MM.1S (cell line): Measurements from ENCODE around the gene ADAMTSL1.

Experiments used
- DNase-seq: peaks from one replicate; pipeline ENCODE4 v3.0.0-alpha.2; 2015
- H2AFZ ChIP-seq: fragments of 300-600 bp; sonication (generic); 2 replicates; pipeline ENCODE4 v1.6.0; 2016; ENCODE audit warnings: antibody characterized with exemption, low read length
- H3F3A ChIP-seq: fragments of 300-600 bp; sonication (generic); 2 replicates; pipeline ENCODE4 v1.6.1; 2016; ENCODE audit warnings: mild to moderate bottlenecking, antibody characterized with exemption, low read length, moderate library complexity, mixed read lengths; ENCODE audit not compliant: insufficient read depth
- H3K27ac ChIP-seq: fragments of 300-600 bp; sonication (generic); 2 replicates; pipeline ENCODE4 v1.5.1; 2016; ENCODE audit warnings: mild to moderate bottlenecking, low read length
- H3K27me3 ChIP-seq: fragments of 300-600 bp; sonication (generic); replicated peaks from 2 replicates; pipeline ENCODE4 v1.6.0; 2016; ENCODE audit warnings: low read length; ENCODE audit not compliant: insufficient read depth
- H3K36me3 ChIP-seq: fragments of 300-600 bp; sonication (generic); replicated peaks from 2 replicates; pipeline ENCODE4 v1.6.1; 2016; ENCODE audit warnings: mild to moderate bottlenecking, low read length, mixed read lengths; ENCODE audit not compliant: insufficient read depth
- H3K4me1 ChIP-seq: fragments of 300-600 bp; sonication (generic); 2 replicates; pipeline ENCODE4 v1.6.1; 2016; ENCODE audit warnings: low read length, mixed read lengths
- H3K4me2 ChIP-seq: fragments of 300-600 bp; sonication (generic); 2 replicates; pipeline ENCODE4 v1.6.0; 2016; ENCODE audit warnings: low read depth, low read length
- H3K4me3 ChIP-seq: fragments of 300-600 bp; sonication (generic); 2 replicates; pipeline ENCODE4 v1.5.1; 2016; ENCODE audit warnings: low read length, mixed read lengths
- H3K79me2 ChIP-seq: fragments of 300-600 bp; sonication (generic); 2 replicates; pipeline ENCODE4 v1.6.1; 2016; ENCODE audit warnings: mixed run types, low read length, mixed read lengths
- H3K9ac ChIP-seq: fragments of 300-600 bp; sonication (generic); 2 replicates; pipeline ENCODE4 v1.6.1; 2016; ENCODE audit warnings: low read length, mixed read lengths
- H3K9me2 ChIP-seq: fragments of 300-600 bp; sonication (generic); replicated peaks from 2 replicates; pipeline ENCODE4 v1.6.1; 2016; ENCODE audit warnings: mild to moderate bottlenecking, low read length, mixed read lengths; ENCODE audit not compliant: insufficient read depth
- H3K9me3 ChIP-seq: fragments of 300-600 bp; sonication (generic); replicated peaks from 2 replicates; pipeline ENCODE4 v1.6.1; 2016; ENCODE audit warnings: mild to moderate bottlenecking, low read length, mixed read lengths; ENCODE audit not compliant: insufficient read depth
- H4K20me1 ChIP-seq: fragments of 300-600 bp; sonication (generic); 2 replicates; pipeline ENCODE4 v1.6.1; 2016; ENCODE audit warnings: mild to moderate bottlenecking, low read length, moderate library complexity, mixed read lengths; ENCODE audit not compliant: insufficient read depth
- CTCF ChIP-seq: fragments of 300-600 bp; sonication (generic); IDR thresholded peaks from 2 replicates; pipeline ENCODE4 v1.5.1; 2016; ENCODE audit warnings: antibody characterized with exemption, low read length, mixed read lengths
- EZH2 ChIP-seq: fragments of 300-600 bp; sonication (generic); optimal IDR thresholded peaks from 2 replicates; pipeline ENCODE3; 2017; ENCODE audit warnings: low read depth, mild to moderate bottlenecking, antibody characterized with exemption, low read length, mixed read lengths
- EZH2phosphoT487 ChIP-seq: fragments of 300-600 bp; sonication (generic); IDR thresholded peaks from 2 replicates; pipeline ENCODE4 v1.6.1; 2018; ENCODE audit warnings: antibody characterized with exemption, low read length

ADAMTSL1 gene

GRCh38 chr9:18935541-18935940 is 461.6 kb downstream of the ADAMTSL1 start:
- TF ChIP-seq EZH2phosphoT487 (no peak), EZH2 (no peak), CTCF (no peak)
- no peaks in the 10 kb centered on the region for H3K36me3 ChIP-seq

GRCh38 chr9:18936094-18936871 is 462.3 kb downstream of the ADAMTSL1 start:
- Histone ChIP-seq H4K20me1 (no peaks in the 10 kb centered on the region), H3K4me1 (no peaks in the 10 kb centered on the region), H3F3A (no peaks in the 10 kb centered on the region), H3K27me3 (no peaks in the 10 kb centered on the region), H3K9ac (no peak overlapping the region), H3K9me3 (no peaks in the 10 kb centered on the region), H3K4me2 (no peak overlapping the region), H3K79me2 (no peaks in the 10 kb centered on the region), H3K9me2 (no peaks in the 10 kb centered on the region), H3K36me3 (no peaks in the 10 kb centered on the region), H2AFZ (no peak overlapping the region), H3K4me3 (no peak overlapping the region), H3K27ac (no peak overlapping the region)
- no peak for DNase-seq
- TF ChIP-seq CTCF, result no peak
- TF ChIP-seq EZH2, result no peak
- no peak for TF ChIP-seq EZH2phosphoT487

More at GRCh38 chr9:18935541-18935940, 461.6 kb downstream of the ADAMTSL1 start:
- no peak overlapping the region for H3K27ac ChIP-seq
- no peaks in the 10 kb centered on the region for H3F3A ChIP-seq
- no peaks in the 10 kb centered on the region for H3K27me3 ChIP-seq
- no peak overlapping the region for H3K4me2 ChIP-seq
- no peak overlapping the region for H3K4me3 ChIP-seq
- no peaks in the 10 kb centered on the region for H4K20me1 ChIP-seq
- H3K9ac ChIP-seq, result no peak overlapping the region
- no peak for DNase-seq
- H3K9me2 ChIP-seq, result no peaks in the 10 kb centered on the region
- H2AFZ ChIP-seq, result no peak overlapping the region
- no peaks in the 10 kb centered on the region for H3K79me2 ChIP-seq
- no peaks in the 10 kb centered on the region for H3K9me3 ChIP-seq
- H3K4me1 ChIP-seq, result no peaks in the 10 kb centered on the region

GRCh38 chr9:18939943-18940342 is 466.0 kb downstream of the ADAMTSL1 start:
- Histone ChIP-seq H3K4me3 (no peak overlapping the region), H3K9ac (no peak overlapping the region), H3K4me1 (no peaks in the 10 kb centered on the region), H3K9me3 (no peaks in the 10 kb centered on the region), H3K27ac (no peak overlapping the region), H3K27me3 (no peaks in the 10 kb centered on the region), H3F3A (no peaks in the 10 kb centered on the region), H3K79me2 (no peaks in the 10 kb centered on the region), H3K4me2 (no peak overlapping the region), H3K9me2 (no peaks in the 10 kb centered on the region), H3K36me3 (no peaks in the 10 kb centered on the region), H2AFZ (no peak overlapping the region), H4K20me1 (no peaks in the 10 kb centered on the region)
- TF ChIP-seq EZH2, result no peak
- no peak for TF ChIP-seq EZH2phosphoT487
- TF ChIP-seq CTCF, result no peak
- no peak for DNase-seq
